ENCODE data around the gene SCGB1C1.

SCGB1C1 gene

DNA sequence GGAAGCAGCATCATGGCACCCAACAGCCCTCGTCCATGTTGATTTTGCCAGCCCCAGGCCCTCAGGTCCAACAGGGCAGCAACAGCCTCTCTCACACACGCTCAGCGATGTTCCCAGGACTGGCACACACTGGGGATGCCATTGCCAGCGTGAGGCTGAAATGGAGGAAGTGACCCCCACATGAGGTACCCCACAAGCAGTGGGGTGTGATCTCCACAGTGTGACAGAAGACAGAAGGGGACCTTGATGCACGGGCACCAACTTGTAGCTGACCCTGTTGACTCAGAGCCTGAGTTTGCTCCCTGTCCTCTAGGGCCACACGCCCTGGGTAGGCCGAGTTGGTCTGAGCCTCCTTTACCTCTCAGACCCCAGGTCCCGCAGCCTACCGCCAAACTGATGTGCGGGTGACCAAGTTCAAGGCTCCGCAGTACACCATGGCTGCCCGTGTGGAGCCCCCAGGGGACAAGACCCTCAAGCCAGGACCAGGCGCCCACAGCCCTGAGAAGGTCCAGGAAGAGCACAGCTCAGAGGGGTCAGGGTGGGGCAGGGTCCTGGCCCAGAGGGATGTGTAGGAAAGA is 6.2 kb downstream of the SCGB1C1 start:
- H3K27me3 ChIP-seq (ENCODE audit: insufficient read depth, low read length), result no peaks in the 10 kb centered on the region
- no peaks in the 10 kb centered on the region for H3K36me3 ChIP-seq (ENCODE audit: insufficient read depth, low read length)

DNA sequence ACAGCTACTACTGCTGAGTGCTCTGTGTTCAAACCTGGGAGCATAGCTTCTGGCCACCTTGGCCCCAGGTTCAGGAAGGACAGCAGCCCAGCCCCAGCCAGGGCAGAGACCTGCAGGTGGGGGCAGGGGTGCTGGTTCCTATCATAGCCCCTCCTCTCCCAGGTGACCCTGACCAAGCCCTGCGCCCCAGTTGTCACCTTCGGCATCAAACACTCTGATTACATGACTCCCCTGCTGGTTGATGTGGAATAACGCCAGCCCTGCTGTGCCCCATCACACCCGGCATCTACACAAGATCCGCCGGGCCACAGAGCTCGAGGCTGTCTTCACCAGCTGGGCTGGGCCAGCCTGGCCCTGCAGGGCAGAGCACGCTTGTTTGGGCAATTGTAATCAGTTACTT is 6.9 kb downstream of the SCGB1C1 start:
- Histone ChIP-seq H3K79me2 (ENCODE audit: control insufficient read depth, insufficient read depth, low read length, unreplicated experiment) (peaks cover under 1% of the 10 kb centered on the region), H3K27ac (ENCODE audit: low read depth, low read length) (no peak overlapping the region), H3K4me1 (ENCODE audit: control insufficient read depth, insufficient read depth, low read length, unreplicated experiment) (no peaks in the 10 kb centered on the region), H3K27me3 (ENCODE audit: insufficient read depth, low read length) (no peaks in the 10 kb centered on the region), H3K4me3 (ENCODE audit: low read depth, low read length) (no peak overlapping the region), H3K36me3 (ENCODE audit: insufficient read depth, low read length) (no peaks in the 10 kb centered on the region; the same call in 1 of the 2 replicates), H2AFZ (ENCODE audit: low read length, unreplicated experiment) (no peak overlapping the region)

More for the DNA sequence above, 6.2 kb downstream of the SCGB1C1 start:
- H3K79me2 ChIP-seq (ENCODE audit: control insufficient read depth, insufficient read depth, low read length, unreplicated experiment), result no peaks in the 10 kb centered on the region
- no peaks in the 10 kb centered on the region for H3K4me1 ChIP-seq (ENCODE audit: control insufficient read depth, insufficient read depth, low read length, unreplicated experiment)
- no peak overlapping the region for H2AFZ ChIP-seq (ENCODE audit: low read length, unreplicated experiment)
- H3K4me3 ChIP-seq (ENCODE audit: low read depth, low read length), result no peak overlapping the region
- no peak overlapping the region for H3K27ac ChIP-seq (ENCODE audit: low read depth, low read length)

GRCh38 chr11:200224-201003 is 7.5 kb downstream of the SCGB1C1 start:
- Histone ChIP-seq H3K27ac (ENCODE audit: low read depth, low read length) (no peak overlapping the region), H3K79me2 (ENCODE audit: control insufficient read depth, insufficient read depth, low read length, unreplicated experiment) (peaks cover 7% of the 10 kb centered on the region), H3K4me1 (ENCODE audit: control insufficient read depth, insufficient read depth, low read length, unreplicated experiment) (peaks cover 3% of the 10 kb centered on the region), H3K4me3 (ENCODE audit: low read depth, low read length) (no peak overlapping the region), H3K27me3 (ENCODE audit: insufficient read depth, low read length) (no peaks in the 10 kb centered on the region), H3K36me3 (ENCODE audit: insufficient read depth, low read length) (peaks cover 5% of the 10 kb centered on the region; the same call in 1 of the 2 replicates), H2AFZ (ENCODE audit: low read length, unreplicated experiment) (no peak overlapping the region)

DNA sequence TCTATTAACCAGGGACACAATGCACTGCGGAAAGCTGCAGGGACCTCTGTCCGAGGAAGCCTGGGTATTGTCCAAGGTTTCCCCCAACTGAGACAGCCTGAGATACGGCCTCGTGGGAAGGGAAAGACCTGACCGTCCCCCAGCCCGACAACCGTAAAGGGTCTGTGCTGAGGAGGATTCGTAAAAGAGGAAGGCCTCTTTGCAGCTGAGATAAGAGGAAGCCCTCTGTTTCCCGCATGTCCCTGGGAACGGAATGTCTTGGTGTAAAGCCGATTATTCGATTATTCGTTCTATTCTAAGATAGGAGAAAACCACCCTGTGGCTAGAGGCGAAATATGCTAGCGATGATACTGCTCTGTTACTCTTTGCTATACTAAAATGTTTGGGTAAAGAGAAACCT is 9.1 kb downstream of the SCGB1C1 start:
- Histone ChIP-seq H3K36me3 (ENCODE audit: insufficient read depth, low read length) (peaks cover 6% of the 10 kb centered on the region; the same call in 1 of the 2 replicates), H3K79me2 (ENCODE audit: control insufficient read depth, insufficient read depth, low read length, unreplicated experiment) (peaks cover 22% of the 10 kb centered on the region), H3K27ac (ENCODE audit: low read depth, low read length) (no peak overlapping the region), H3K27me3 (ENCODE audit: insufficient read depth, low read length) (no peaks in the 10 kb centered on the region), H3K4me3 (ENCODE audit: low read depth, low read length) (no peak overlapping the region), H2AFZ (ENCODE audit: low read length, unreplicated experiment) (no peak overlapping the region), H3K4me1 (ENCODE audit: control insufficient read depth, insufficient read depth, low read length, unreplicated experiment) (peaks cover 13% of the 10 kb centered on the region)

GRCh38 chr11:202490-202889 is 9.6 kb downstream of the SCGB1C1 start:
- Histone ChIP-seq H3K27me3 (ENCODE audit: insufficient read depth, low read length) (no peaks in the 10 kb centered on the region), H2AFZ (ENCODE audit: low read length, unreplicated experiment) (no peak overlapping the region), H3K27ac (ENCODE audit: low read depth, low read length) (no peak overlapping the region), H3K36me3 (ENCODE audit: insufficient read depth, low read length) (peaks cover 6% of the 10 kb centered on the region; the same call in 1 of the 2 replicates), H3K4me1 (ENCODE audit: control insufficient read depth, insufficient read depth, low read length, unreplicated experiment) (peaks cover 13% of the 10 kb centered on the region), H3K4me3 (ENCODE audit: low read depth, low read length) (no peak overlapping the region), H3K79me2 (ENCODE audit: control insufficient read depth, insufficient read depth, low read length, unreplicated experiment) (peaks cover 24% of the 10 kb centered on the region)

- Histone ChIP-seq H3K79me2 (ENCODE audit: control insufficient read depth, insufficient read depth, low read length, unreplicated experiment) (peaks cover 28% of the 10 kb centered on the region), H3K4me1 (ENCODE audit: control insufficient read depth, insufficient read depth, low read length, unreplicated experiment) (peaks cover 13% of the 10 kb centered on the region), H3K27me3 (ENCODE audit: insufficient read depth, low read length) (no peaks in the 10 kb centered on the region), H3K27ac (ENCODE audit: low read depth, low read length) (no peak overlapping the region), H3K36me3 (ENCODE audit: insufficient read depth, low read length) (peaks cover 6% of the 10 kb centered on the region; the same call in 1 of the 2 replicates), H3K4me3 (ENCODE audit: low read depth, low read length) (no peak overlapping the region), H2AFZ (ENCODE audit: low read length, unreplicated experiment) (no peak overlapping the region)
Observed at GRCh38 chr11:203056-203944, 10.4 kb downstream of the SCGB1C1 start.

GRCh38 chr11:203945-204586 is 11.2 kb downstream of the SCGB1C1 start:
- peaks cover 13% of the 10 kb centered on the region for H3K4me1 ChIP-seq (ENCODE audit: control insufficient read depth, insufficient read depth, low read length, unreplicated experiment)
- H3K36me3 ChIP-seq (ENCODE audit: insufficient read depth, low read length), result peaks cover 6% of the 10 kb centered on the region; the same call in 1 of the 2 replicates
- peaks cover 34% of the 10 kb centered on the region for H3K79me2 ChIP-seq (ENCODE audit: control insufficient read depth, insufficient read depth, low read length, unreplicated experiment)
- no peaks in the 10 kb centered on the region for H3K27me3 ChIP-seq (ENCODE audit: insufficient read depth, low read length)
- no peak overlapping the region for H3K4me3 ChIP-seq (ENCODE audit: low read depth, low read length)
- no peak overlapping the region for H2AFZ ChIP-seq (ENCODE audit: low read length, unreplicated experiment)
- no peak overlapping the region for H3K27ac ChIP-seq (ENCODE audit: low read depth, low read length)

DNA sequence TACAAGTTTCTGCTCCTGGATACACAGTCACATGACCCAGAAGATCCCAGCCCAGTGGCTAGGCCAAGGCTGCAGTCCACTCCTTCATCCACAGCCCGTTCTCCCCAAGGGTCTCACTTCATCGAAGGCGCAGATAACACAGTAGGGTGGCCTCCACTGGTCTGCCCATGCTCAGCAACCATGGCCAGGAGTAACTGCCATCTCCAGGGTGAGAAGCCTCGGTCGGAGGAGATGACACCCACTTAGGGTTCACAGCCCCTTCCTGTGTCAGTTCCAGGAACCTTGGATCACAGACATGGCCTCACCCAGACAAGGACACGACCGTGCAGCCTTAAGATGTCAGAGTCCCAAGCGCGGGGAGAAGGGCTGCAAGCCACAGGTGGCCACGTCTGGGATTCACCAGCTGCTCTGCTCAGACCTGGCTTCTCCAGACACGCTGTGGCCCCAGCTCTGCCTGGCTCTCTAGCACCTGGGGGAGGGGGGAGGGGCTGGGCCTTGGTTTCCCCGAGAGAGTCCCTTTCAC is 11.8 kb downstream of the SCGB1C1 start:
- Histone ChIP-seq H3K79me2 (ENCODE audit: control insufficient read depth, insufficient read depth, low read length, unreplicated experiment) (peaks cover 40% of the 10 kb centered on the region), H3K27ac (ENCODE audit: low read depth, low read length) (no peak overlapping the region), H3K27me3 (ENCODE audit: insufficient read depth, low read length) (no peaks in the 10 kb centered on the region), H3K36me3 (ENCODE audit: insufficient read depth, low read length) (peaks cover 6% of the 10 kb centered on the region; the same call in 1 of the 2 replicates), H3K4me1 (ENCODE audit: control insufficient read depth, insufficient read depth, low read length, unreplicated experiment) (peaks cover 17% of the 10 kb centered on the region), H2AFZ (ENCODE audit: low read length, unreplicated experiment) (no peak overlapping the region), H3K4me3 (ENCODE audit: low read depth, low read length) (no peak overlapping the region)

GRCh38 chr11:205221-206001 is 12.5 kb downstream of the SCGB1C1 start:
- H3K79me2 ChIP-seq (ENCODE audit: control insufficient read depth, insufficient read depth, low read length, unreplicated experiment), result peaks cover 48% of the 10 kb centered on the region
- H3K27ac ChIP-seq (ENCODE audit: low read depth, low read length), result no peak overlapping the region
- no peaks in the 10 kb centered on the region for H3K27me3 ChIP-seq (ENCODE audit: insufficient read depth, low read length)
- H3K36me3 ChIP-seq (ENCODE audit: insufficient read depth, low read length), result peaks cover 9% of the 10 kb centered on the region; the same call in 1 of the 2 replicates
- peak overlapping the region; percentile 91 for H3K4me3 ChIP-seq (ENCODE audit: low read depth, low read length)
- peaks cover 25% of the 10 kb centered on the region for H3K4me1 ChIP-seq (ENCODE audit: control insufficient read depth, insufficient read depth, low read length, unreplicated experiment)
- no peak overlapping the region for H2AFZ ChIP-seq (ENCODE audit: low read length, unreplicated experiment)

Measured in ACC112 (cell line).